BJ (cell line): Measurements from ENCODE around the gene PCDHGA3. TPM values are rescaled to one million over a fixed set of nuclear protein-coding genes. Genes with fewer than 3 reads are reported as not detected.
"Not testable (repeated sequence)": the region's sequence is repeated elsewhere in the genome, so short reads cannot be mapped to it uniquely, and the experiment has no call there.

ENCODE experiments used
- CTCF ChIA-PET: fragments of 350-600 bp; formaldehyde crosslinking; extraction: SDS; loops from one replicate; lab custom pipeline; 2021; ENCODE audit warnings: antibody characterized with exemption, inconsistent platforms; lab: Yijun Ruan, JAX
- POLR2A ChIA-PET: fragments of 300-600 bp; sonication (Branson Sonifier 250); formaldehyde crosslinking; extraction: SDS; loops from one replicate; lab custom pipeline; 2021; ENCODE audit warnings: antibody characterized with exemption; lab: Charles Lee
- DNase-seq: peaks from one replicate; pipeline ENCODE4 v3.0.0-alpha.2; 2011; ENCODE audit warnings: low read depth
- H3K27me3 ChIP-seq: 2 replicates; pipeline ENCODE4 v1.6.0; 2011; ENCODE audit warnings: low read length; ENCODE audit not compliant: control insufficient read depth, insufficient read depth
- H3K36me3 ChIP-seq: 2 replicates; pipeline ENCODE4 v1.5.1; 2011; ENCODE audit warnings: low read length; ENCODE audit not compliant: control insufficient read depth, insufficient read depth
- H3K4me3 ChIP-seq: 2 replicates; pipeline ENCODE4 v1.5.1; 2011; ENCODE audit warnings: low read depth, mild to moderate bottlenecking, control low read depth, low read length
- polyA plus RNA-seq: library from polyadenylated mRNA; depleted of rRNA; stranded (reverse); fragments of >200 nt; gene quantifications from 2 replicates; pipeline ENCODE4 v1.2.3, GENCODE V29; 2011; rRNA removed
- TF ChIP-seq, protein P1 (sequence below): IDR thresholded peaks from 2 replicates; pipeline ENCODE4 v1.5.1; 2011; ENCODE audit warnings: low read depth, mild to moderate bottlenecking, control low read depth, inconsistent platforms, low read length, moderate library complexity; ENCODE audit not compliant: insufficient read depth

PCDHGA3 gene
- polyA plus RNA-seq, 1 experiment = 2.5 TPM

DNA sequence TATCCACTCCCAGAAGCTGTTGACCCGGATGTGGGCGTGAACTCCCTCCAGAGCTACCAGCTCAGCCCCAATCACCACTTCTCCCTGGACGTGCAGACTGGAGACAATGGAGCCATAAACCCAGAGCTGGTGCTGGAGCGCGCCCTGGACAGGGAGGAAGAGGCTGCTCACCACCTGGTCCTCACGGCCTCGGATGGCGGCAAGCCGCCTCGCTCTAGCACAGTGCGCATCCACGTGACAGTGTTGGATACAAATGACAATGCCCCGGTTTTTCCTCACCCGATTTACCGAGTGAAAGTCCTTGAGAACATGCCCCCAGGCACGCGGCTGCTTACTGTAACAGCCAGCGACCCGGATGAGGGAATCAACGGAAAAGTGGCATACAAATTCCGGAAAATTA lies 49.6 kb downstream of the PCDHGA3 start:
- Histone ChIP-seq H3K27me3 (no peaks in the 10 kb centered on the region), H3K36me3 (0 out of 2 replicates have a peak, but pooled peaks cover 2% of the 10 kb centered on the region), H3K4me3 (no peak overlapping the region)
- ChIA-PET CTCF (interaction anchor here (0.6 to 4.7 kb wide), 7 partner anchors 20 to 171 kb away, joined by 3 to 19 read pairs (median 4); partner anchors contain the start of genes PCDHGA1, PCDHGA10, PCDHGA11 and PCDHGA4), POLR2A (interaction anchor here (0.9 kb wide), 1 partner anchor 168 kb away, joined by 3 read pairs; no protein-coding TSS in a partner anchor)
- DNase-seq = no peak
- TF ChIP-seq, protein P1, sequence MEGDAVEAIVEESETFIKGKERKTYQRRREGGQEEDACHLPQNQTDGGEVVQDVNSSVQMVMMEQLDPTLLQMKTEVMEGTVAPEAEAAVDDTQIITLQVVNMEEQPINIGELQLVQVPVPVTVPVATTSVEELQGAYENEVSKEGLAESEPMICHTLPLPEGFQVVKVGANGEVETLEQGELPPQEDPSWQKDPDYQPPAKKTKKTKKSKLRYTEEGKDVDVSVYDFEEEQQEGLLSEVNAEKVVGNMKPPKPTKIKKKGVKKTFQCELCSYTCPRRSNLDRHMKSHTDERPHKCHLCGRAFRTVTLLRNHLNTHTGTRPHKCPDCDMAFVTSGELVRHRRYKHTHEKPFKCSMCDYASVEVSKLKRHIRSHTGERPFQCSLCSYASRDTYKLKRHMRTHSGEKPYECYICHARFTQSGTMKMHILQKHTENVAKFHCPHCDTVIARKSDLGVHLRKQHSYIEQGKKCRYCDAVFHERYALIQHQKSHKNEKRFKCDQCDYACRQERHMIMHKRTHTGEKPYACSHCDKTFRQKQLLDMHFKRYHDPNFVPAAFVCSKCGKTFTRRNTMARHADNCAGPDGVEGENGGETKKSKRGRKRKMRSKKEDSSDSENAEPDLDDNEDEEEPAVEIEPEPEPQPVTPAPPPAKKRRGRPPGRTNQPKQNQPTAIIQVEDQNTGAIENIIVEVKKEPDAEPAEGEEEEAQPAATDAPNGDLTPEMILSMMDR = no peak

DNA sequence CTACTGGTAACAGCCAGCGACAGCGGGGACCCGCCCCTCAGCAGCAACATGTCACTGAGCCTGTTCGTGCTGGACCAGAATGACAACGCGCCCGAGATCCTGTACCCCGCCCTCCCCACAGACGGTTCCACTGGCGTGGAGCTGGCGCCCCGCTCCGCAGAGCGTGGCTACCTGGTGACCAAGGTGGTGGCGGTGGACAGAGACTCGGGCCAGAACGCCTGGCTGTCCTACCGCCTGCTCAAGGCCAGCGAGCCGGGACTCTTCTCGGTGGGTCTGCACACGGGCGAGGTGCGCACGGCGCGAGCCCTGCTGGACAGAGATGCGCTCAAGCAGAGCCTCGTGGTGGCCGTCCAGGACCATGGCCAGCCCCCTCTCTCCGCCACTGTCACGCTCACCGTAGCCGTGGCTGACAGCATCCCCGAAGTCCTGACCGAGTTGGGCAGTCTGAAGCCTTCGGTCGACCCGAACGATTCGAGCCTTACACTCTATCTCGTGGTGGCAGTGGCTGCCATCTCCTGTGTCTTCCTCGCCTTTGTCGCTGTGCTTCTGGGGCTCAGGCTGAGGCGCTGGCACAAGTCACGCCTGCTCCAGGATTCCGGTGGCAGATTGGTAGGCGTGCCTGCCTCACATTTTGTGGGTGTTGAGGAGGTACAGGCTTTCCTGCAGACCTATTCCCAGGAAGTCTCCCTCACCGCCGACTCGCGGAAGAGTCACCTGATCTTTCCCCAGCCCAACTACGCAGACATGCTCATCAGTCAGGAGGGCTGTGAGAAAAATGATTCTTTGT lies 51.0 kb downstream of the PCDHGA3 start:
- H3K4me3 ChIP-seq, H3K27me3 ChIP-seq, DNase-seq, POLR2A ChIA-PET, H3K36me3 ChIP-seq: not testable (repeated sequence)
- CTCF ChIA-PET = interaction anchor here (0.6 to 4.7 kb wide), 7 partner anchors 18 to 170 kb away, joined by 3 to 28 read pairs (median 5); partner anchors contain the start of genes PCDHGA10 and PCDHGB3

Other genes with a start within 250 kb of the PCDHGA3 start
- 0.42 and 0.99 TPM in 2 replicates for gene PCDHB2, start 249.2 kb upstream of the PCDHGA3 start, polyA plus RNA-seq
- gene PCDHB3, start 243.4 kb upstream of the PCDHGA3 start, polyA plus RNA-seq = 0.23 and 0.31 TPM in 2 replicates
- gene PCDHB4, start 222.0 kb upstream of the PCDHGA3 start, polyA plus RNA-seq = 0.02 TPM in 2 replicates
- gene PCDHB5, start 208.6 kb upstream of the PCDHGA3 start, polyA plus RNA-seq = 0.18 and 0.22 TPM in 2 replicates
- 0.20 and 0.26 TPM in 2 replicates for gene PCDHB6, start 193.8 kb upstream of the PCDHGA3 start, polyA plus RNA-seq
- gene PCDHB7, start 171.2 kb upstream of the PCDHGA3 start, polyA plus RNA-seq = 0.31 and 0.44 TPM in 2 replicates
- gene PCDHB8, start 166.0 kb upstream of the PCDHGA3 start, polyA plus RNA-seq = 0.11 and 0.17 TPM in 2 replicates
- gene PCDHB16, start 161.4 kb upstream of the PCDHGA3 start, polyA plus RNA-seq = 0.21 and 0.32 TPM in 2 replicates
- 0.22 and 0.49 TPM in 2 replicates for gene PCDHB9, start 156.7 kb upstream of the PCDHGA3 start, polyA plus RNA-seq
- 0.18 and 0.28 TPM in 2 replicates for gene PCDHB10, start 151.5 kb upstream of the PCDHGA3 start, polyA plus RNA-seq
- gene PCDHB11, start 144.2 kb upstream of the PCDHGA3 start, polyA plus RNA-seq = 0.10 and 0.22 TPM in 2 replicates
- gene PCDHB12, start 135.1 kb upstream of the PCDHGA3 start, polyA plus RNA-seq = 0.09 and 0.13 TPM in 2 replicates
- gene PCDHB13, start 129.9 kb upstream of the PCDHGA3 start, polyA plus RNA-seq = 0.16 and 0.23 TPM in 2 replicates
- gene PCDHB14, start 120.5 kb upstream of the PCDHGA3 start, polyA plus RNA-seq = 0.42 and 0.47 TPM in 2 replicates
- 0.45 and 0.52 TPM in 2 replicates for gene PCDHB15, start 98.4 kb upstream of the PCDHGA3 start, polyA plus RNA-seq
- gene SLC25A2, start 39.8 kb upstream of the PCDHGA3 start, polyA plus RNA-seq = not detected in 2 replicates
- gene TAF7, start 23.0 kb upstream of the PCDHGA3 start, polyA plus RNA-seq = 25.5 and 46.7 TPM in 2 replicates
- gene PCDHGA1, start 13.3 kb upstream of the PCDHGA3 start, polyA plus RNA-seq = 1.8 and 1.9 TPM in 2 replicates
- 6.7 and 6.8 TPM in 2 replicates for gene PCDHGA2, start 5.1 kb upstream of the PCDHGA3 start, polyA plus RNA-seq
- 2.0 and 2.2 TPM in 2 replicates for gene PCDHGB1, start 6.3 kb downstream of the PCDHGA3 start, polyA plus RNA-seq
- gene PCDHGA4, start 11.2 kb downstream of the PCDHGA3 start, polyA plus RNA-seq = 3.0 and 4.0 TPM in 2 replicates
- 3.7 and 4.0 TPM in 2 replicates for gene PCDHGB2, start 16.2 kb downstream of the PCDHGA3 start, polyA plus RNA-seq
- gene PCDHGA5, start 20.3 kb downstream of the PCDHGA3 start, polyA plus RNA-seq = 1.2 and 1.6 TPM in 2 replicates
- 2.7 and 3.0 TPM in 2 replicates for gene PCDHGB3, start 26.4 kb downstream of the PCDHGA3 start, polyA plus RNA-seq
- 3.3 and 4.3 TPM in 2 replicates for gene PCDHGA6, start 30.1 kb downstream of the PCDHGA3 start, polyA plus RNA-seq
- gene PCDHGA7, start 38.9 kb downstream of the PCDHGA3 start, polyA plus RNA-seq = 1.8 and 3.6 TPM in 2 replicates
- 11.8 and 12.2 TPM in 2 replicates for gene PCDHGB4, start 43.9 kb downstream of the PCDHGA3 start, polyA plus RNA-seq
- gene PCDHGA8, start 48.8 kb downstream of the PCDHGA3 start, polyA plus RNA-seq = 0.72 and 0.77 TPM in 2 replicates
- 13.5 and 19.4 TPM in 2 replicates for gene PCDHGB5, start 54.1 kb downstream of the PCDHGA3 start, polyA plus RNA-seq
- 0.97 and 1.2 TPM in 2 replicates for gene PCDHGA9, start 58.9 kb downstream of the PCDHGA3 start, polyA plus RNA-seq
- 1.5 and 1.7 TPM in 2 replicates for gene PCDHGB6, start 64.2 kb downstream of the PCDHGA3 start, polyA plus RNA-seq
- gene PCDHGA10, start 69.2 kb downstream of the PCDHGA3 start, polyA plus RNA-seq = 2.7 and 3.9 TPM in 2 replicates
- 7.6 and 9.6 TPM in 2 replicates for gene PCDHGB7, start 73.8 kb downstream of the PCDHGA3 start, polyA plus RNA-seq
- gene PCDHGA11, start 77.2 kb downstream of the PCDHGA3 start, polyA plus RNA-seq = 5.4 and 7.4 TPM in 2 replicates
- gene PCDHGA12, start 86.7 kb downstream of the PCDHGA3 start, polyA plus RNA-seq = 6.1 and 7.9 TPM in 2 replicates
- gene PCDHGC3, start 132.1 kb downstream of the PCDHGA3 start, polyA plus RNA-seq = 36.5 and 56.3 TPM in 2 replicates
- gene PCDHGC4, start 141.2 kb downstream of the PCDHGA3 start, polyA plus RNA-seq = 0.49 TPM in 2 replicates
- gene PCDHGC5, start 145.3 kb downstream of the PCDHGA3 start, polyA plus RNA-seq = 0.99 and 1.6 TPM in 2 replicates